K562 (cell line): Measurements from ENCODE around the gene CRABP1. TPM values are rescaled to one million over a fixed set of nuclear protein-coding genes. Genes with fewer than 3 reads are reported as not detected.

ENCODE experiments used
- ATF1 ChIP-seq, 2 experiments: fragments of 450-650 bp in 1 of 2; IDR thresholded peaks; 2 replicates each; pipeline ENCODE4 v1.6.1; 2016; ENCODE audit warnings: missing compliant biosample characterization in 1 of 2, missing genetic modification characterization in 1 of 2
- DACH1 ChIP-seq: fragments of 450-650 bp; IDR thresholded peaks from 2 replicates; pipeline ENCODE4 v1.6.1; 2018; ENCODE audit not compliant: partially characterized antibody
- FOSL1 ChIP-seq: fragments of 200-800 bp; sonication (Bioruptor generic); conservative IDR thresholded peaks from 2 replicates; pipeline ENCODE4 v1.6.1; 2016; ENCODE audit warnings: missing genetic modification characterization, missing compliant biosample characterization
- LEF1 ChIP-seq: fragments of 450-650 bp; IDR thresholded peaks from 2 replicates; pipeline ENCODE4 v1.6.1; 2016; ENCODE audit warnings: mild to moderate bottlenecking
- NR2C2 ChIP-seq, 2 experiments: fragments of 200-800 bp in 1 of 2; sonication (Bioruptor generic) in 1 of 2; sonication (generic) in 1 of 2; formaldehyde crosslinking in 1 of 2; IDR thresholded peaks; 2 replicates each; pipeline versions ENCODE4 v1.6.1 to v1.8.0; 2016 to 2022; ENCODE audit warnings: mild to moderate bottlenecking in 1 of 2, missing compliant biosample characterization in 1 of 2, missing genetic modification characterization in 1 of 2, missing genetic modification reagents in 1 of 2
- NRF1 ChIP-seq, 2 experiments: fragments of 450-650 bp; IDR thresholded peaks in 1 of 2; conservative IDR thresholded peaks in 1 of 2; 2 replicates each; pipeline ENCODE4 v1.6.1; 2014; ENCODE audit warnings: mild to moderate bottlenecking in 2 of 2
- SMARCE1 ChIP-seq: fragments of 450-650 bp; IDR thresholded peaks from 2 replicates; pipeline ENCODE4 v1.7.1; 2016; ENCODE audit warnings: mild to moderate bottlenecking
- SREBF1 ChIP-seq: fragments of 150-350 bp; IDR thresholded peaks from 2 replicates; pipeline ENCODE4 v1.6.1; 2014; ENCODE audit warnings: antibody characterized with exemption, low read depth, low read length, borderline replicate concordance
- STAT5A ChIP-seq: IDR thresholded peaks from 2 replicates; pipeline ENCODE4 v1.6.1; 2012; ENCODE audit warnings: low read length, inconsistent platforms, borderline replicate concordance
- polyA plus RNA-seq, 8 experiments: library from polyadenylated mRNA; depleted of rRNA in 4 of 8; stranded (reverse) in 5 of 8; unstranded in 3 of 8; fragments of >200 nt; fragmentation: Nextera tagmentation in 2 of 8; fragmentation: Illumina TruSeq in 1 of 8; extraction: Ambion mirVana in 2 of 8; extraction: Trizol in 1 of 8; gene quantifications; 2 replicates each; pipeline versions ENCODE4 v1.2.1 to v1.2.3, GENCODE V29; 2011 to 2014; ENCODE audit warnings: inconsistent platforms in 1 of 8, missing spikeins in 1 of 8
- total RNA-seq, 7 experiments: library from RNA; depleted of rRNA in 6 of 7; stranded (reverse); fragments of >200 nt in 6 of 7; fragmentation: Illumina TruSeq in 2 of 7; extraction: Trizol in 2 of 7; gene quantifications; 2 replicates each; pipeline versions ENCODE4 v1.2.1 to v1.2.3, GENCODE V29; 2011 to 2021; ENCODE audit warnings: low replicate concordance in 1 of 7
- TF ChIP-seq, protein P1 (sequence below): fragments of 250-450 bp; sonication (Bioruptor Pico); IDR thresholded peaks from 2 replicates; pipeline ENCODE4 v1.8.0; 2022; ENCODE audit warnings: inconsistent platforms, mild to moderate bottlenecking, moderate library complexity, borderline replicate concordance
- TF ChIP-seq, protein P2 (sequence below): fragments of 150-350 bp; conservative IDR thresholded peaks from 2 replicates; pipeline ENCODE4 v1.6.1; 2014; ENCODE audit warnings: low read length
- TF ChIP-seq, protein P3 (sequence below): fragments of 250-450 bp; sonication (Bioruptor Pico); IDR thresholded peaks from 2 replicates; pipeline ENCODE4 v1.4.0; 2020; ENCODE audit warnings: mild to moderate bottlenecking
- TF ChIP-seq, protein P4 (sequence below): fragments of 250-450 bp; sonication (Bioruptor Pico); IDR thresholded peaks from 2 replicates; pipeline ENCODE4 v1.4.0; 2020; ENCODE audit warnings: borderline replicate concordance
- TF ChIP-seq, protein P5 (sequence below): sonication (generic); formaldehyde crosslinking; IDR thresholded peaks from 2 replicates; pipeline ENCODE4 v1.8.0; 2023; ENCODE audit warnings: mild to moderate bottlenecking, missing genetic modification reagents

The CRABP1 gene
- total and polyA plus RNA-seq, 9 of the 15 experiments (the other 6 are each of a cell fraction or from before 2014, with no cell fraction given), result 0.60 TPM; not detected in 8

DNA sequence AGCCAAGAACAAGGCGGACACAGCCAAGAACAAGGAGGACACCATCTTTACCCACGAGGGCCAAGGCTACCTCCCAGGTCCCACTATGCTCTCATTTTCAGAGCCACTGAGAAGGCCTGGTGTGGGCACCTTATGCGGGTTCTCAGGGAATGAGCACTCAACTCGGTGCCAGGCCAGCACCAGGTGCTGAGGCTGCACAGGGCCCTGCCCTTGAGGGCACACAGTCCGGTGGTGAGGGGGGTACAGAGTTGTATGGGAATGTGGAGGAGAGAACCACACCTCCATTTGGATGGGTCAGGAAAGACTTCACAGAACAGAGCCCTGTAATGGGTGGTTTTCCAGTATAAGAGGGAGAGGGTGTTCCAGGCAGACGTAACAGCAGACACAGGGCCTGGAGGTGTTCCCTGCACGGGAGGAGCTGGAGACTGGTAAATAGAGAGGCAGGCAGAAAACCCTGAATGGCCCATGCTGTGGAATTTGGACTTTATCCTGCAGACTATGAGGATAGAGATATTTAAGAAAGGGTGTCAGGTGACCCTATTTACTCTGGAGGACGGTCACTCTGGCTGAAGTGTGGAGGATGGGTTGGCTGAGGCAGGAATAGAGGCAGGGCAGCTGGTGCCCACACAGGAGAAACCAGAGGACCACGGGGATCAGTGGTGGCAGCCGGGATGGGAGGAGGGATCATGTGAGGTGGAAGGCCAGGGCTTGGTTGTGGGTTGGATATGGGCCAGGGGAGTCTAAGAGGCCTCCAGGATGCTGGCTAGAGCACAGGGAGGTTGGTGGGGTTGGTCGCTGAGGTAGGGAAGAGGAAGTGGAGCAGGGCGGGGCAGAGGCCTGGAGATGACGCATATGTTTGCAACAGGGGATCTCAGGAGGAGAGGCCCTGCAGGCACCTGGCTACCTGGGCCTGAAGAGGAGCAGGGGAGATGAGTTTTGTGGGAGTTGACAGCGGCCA, 34.6 kb downstream of the CRABP1 start (continued):
- TF ChIP-seq, protein P1, sequence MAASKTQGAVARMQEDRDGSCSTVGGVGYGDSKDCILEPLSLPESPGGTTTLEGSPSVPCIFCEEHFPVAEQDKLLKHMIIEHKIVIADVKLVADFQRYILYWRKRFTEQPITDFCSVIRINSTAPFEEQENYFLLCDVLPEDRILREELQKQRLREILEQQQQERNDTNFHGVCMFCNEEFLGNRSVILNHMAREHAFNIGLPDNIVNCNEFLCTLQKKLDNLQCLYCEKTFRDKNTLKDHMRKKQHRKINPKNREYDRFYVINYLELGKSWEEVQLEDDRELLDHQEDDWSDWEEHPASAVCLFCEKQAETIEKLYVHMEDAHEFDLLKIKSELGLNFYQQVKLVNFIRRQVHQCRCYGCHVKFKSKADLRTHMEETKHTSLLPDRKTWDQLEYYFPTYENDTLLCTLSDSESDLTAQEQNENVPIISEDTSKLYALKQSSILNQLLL (CRISPR knock-in tag), result no peak
- TF ChIP-seq ATF1 (CRISPR knock-in tag; IDR thresholded peaks at IDR 0.05), result no peak
- TF ChIP-seq ATF1 (tag; IDR thresholded peaks at IDR 0.05), result peak; percentile 29; the same call in 1 of the 2 replicates
- no peak for TF ChIP-seq STAT5A
- TF ChIP-seq NRF1 (conservative IDR thresholded peaks at IDR 0.05 in 1 of 2, IDR thresholded peaks at IDR 0.05 in 1 of 2), result 0 out of 4 replicates have a peak, but pooled peaks of 1 of the 2 experiments have one; percentile 22
- TF ChIP-seq FOSL1 (tag), result peak; percentile 38
- TF ChIP-seq, protein P2, sequence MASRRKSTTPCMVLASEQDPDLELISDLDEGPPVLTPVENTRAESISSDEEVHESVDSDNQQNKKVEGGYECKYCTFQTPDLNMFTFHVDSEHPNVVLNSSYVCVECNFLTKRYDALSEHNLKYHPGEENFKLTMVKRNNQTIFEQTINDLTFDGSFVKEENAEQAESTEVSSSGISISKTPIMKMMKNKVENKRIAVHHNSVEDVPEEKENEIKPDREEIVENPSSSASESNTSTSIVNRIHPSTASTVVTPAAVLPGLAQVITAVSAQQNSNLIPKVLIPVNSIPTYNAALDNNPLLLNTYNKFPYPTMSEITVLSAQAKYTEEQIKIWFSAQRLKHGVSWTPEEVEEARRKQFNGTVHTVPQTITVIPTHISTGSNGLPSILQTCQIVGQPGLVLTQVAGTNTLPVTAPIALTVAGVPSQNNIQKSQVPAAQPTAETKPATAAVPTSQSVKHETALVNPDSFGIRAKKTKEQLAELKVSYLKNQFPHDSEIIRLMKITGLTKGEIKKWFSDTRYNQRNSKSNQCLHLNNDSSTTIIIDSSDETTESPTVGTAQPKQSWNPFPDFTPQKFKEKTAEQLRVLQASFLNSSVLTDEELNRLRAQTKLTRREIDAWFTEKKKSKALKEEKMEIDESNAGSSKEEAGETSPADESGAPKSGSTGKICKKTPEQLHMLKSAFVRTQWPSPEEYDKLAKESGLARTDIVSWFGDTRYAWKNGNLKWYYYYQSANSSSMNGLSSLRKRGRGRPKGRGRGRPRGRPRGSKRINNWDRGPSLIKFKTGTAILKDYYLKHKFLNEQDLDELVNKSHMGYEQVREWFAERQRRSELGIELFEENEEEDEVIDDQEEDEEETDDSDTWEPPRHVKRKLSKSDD, result no peak
- TF ChIP-seq, protein P3, sequence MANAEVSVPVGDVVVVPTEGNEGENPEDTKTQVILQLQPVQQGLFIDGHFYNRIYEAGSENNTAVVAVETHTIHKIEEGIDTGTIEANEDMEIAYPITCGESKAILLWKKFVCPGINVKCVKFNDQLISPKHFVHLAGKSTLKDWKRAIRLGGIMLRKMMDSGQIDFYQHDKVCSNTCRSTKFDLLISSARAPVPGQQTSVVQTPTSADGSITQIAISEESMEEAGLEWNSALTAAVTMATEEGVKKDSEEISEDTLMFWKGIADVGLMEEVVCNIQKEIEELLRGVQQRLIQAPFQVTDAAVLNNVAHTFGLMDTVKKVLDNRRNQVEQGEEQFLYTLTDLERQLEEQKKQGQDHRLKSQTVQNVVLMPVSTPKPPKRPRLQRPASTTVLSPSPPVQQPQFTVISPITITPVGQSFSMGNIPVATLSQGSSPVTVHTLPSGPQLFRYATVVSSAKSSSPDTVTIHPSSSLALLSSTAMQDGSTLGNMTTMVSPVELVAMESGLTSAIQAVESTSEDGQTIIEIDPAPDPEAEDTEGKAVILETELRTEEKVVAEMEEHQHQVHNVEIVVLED (CRISPR knock-in tag), result no peak
- no peak for TF ChIP-seq NR2C2 (CRISPR knock-in tag; IDR thresholded peaks at IDR 0.05)
- TF ChIP-seq NR2C2 (tag; IDR thresholded peaks at IDR 0.05), result no peak
- peak; percentile 43; the same call in 1 of the 2 replicates for TF ChIP-seq SMARCE1
- TF ChIP-seq SREBF1, result no peak
- TF ChIP-seq DACH1, result no peak
- TF ChIP-seq LEF1, result no peak
- TF ChIP-seq, protein P4, sequence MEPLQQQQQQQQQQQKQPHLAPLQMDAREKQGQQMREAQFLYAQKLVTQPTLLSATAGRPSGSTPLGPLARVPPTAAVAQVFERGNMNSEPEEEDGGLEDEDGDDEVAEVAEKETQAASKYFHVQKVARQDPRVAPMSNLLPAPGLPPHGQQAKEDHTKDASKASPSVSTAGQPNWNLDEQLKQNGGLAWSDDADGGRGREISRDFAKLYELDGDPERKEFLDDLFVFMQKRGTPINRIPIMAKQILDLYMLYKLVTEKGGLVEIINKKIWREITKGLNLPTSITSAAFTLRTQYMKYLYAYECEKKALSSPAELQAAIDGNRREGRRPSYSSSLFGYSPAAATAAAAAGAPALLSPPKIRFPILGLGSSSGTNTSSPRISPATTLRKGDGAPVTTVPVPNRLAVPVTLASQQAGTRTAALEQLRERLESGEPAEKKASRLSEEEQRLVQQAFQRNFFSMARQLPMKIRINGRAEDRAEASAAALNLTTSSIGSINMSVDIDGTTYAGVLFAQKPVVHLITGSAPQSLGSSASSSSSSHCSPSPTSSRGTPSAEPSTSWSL (CRISPR knock-in tag), result no peak
- TF ChIP-seq, protein P5, sequence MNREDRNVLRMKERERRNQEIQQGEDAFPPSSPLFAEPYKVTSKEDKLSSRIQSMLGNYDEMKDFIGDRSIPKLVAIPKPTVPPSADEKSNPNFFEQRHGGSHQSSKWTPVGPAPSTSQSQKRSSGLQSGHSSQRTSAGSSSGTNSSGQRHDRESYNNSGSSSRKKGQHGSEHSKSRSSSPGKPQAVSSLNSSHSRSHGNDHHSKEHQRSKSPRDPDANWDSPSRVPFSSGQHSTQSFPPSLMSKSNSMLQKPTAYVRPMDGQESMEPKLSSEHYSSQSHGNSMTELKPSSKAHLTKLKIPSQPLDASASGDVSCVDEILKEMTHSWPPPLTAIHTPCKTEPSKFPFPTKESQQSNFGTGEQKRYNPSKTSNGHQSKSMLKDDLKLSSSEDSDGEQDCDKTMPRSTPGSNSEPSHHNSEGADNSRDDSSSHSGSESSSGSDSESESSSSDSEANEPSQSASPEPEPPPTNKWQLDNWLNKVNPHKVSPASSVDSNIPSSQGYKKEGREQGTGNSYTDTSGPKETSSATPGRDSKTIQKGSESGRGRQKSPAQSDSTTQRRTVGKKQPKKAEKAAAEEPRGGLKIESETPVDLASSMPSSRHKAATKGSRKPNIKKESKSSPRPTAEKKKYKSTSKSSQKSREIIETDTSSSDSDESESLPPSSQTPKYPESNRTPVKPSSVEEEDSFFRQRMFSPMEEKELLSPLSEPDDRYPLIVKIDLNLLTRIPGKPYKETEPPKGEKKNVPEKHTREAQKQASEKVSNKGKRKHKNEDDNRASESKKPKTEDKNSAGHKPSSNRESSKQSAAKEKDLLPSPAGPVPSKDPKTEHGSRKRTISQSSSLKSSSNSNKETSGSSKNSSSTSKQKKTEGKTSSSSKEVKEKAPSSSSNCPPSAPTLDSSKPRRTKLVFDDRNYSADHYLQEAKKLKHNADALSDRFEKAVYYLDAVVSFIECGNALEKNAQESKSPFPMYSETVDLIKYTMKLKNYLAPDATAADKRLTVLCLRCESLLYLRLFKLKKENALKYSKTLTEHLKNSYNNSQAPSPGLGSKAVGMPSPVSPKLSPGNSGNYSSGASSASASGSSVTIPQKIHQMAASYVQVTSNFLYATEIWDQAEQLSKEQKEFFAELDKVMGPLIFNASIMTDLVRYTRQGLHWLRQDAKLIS (CRISPR knock-in tag), result no peak
